ENCODE results near the gene DDR2.

DNA sequence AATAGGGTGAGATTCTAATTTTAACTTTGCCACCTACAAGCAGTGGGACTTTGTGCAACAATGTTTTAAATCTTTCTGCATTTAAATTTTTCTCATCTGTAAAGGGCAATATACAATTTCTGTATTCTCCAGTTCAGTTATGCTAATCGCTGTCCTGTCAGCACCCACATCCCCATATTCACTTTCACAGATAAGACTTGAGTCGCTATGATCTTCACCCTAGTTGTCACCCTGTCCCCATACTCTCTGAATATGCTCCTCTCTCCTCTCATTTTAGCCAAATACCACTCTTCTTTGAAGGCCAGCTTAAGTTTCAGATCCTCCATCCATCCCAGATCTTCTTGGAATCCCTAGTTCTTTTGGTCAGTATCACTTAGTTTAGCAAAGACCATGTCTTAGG, 8.8 kb downstream of the DDR2 start:
- TF ChIP-seq, protein P1, sequence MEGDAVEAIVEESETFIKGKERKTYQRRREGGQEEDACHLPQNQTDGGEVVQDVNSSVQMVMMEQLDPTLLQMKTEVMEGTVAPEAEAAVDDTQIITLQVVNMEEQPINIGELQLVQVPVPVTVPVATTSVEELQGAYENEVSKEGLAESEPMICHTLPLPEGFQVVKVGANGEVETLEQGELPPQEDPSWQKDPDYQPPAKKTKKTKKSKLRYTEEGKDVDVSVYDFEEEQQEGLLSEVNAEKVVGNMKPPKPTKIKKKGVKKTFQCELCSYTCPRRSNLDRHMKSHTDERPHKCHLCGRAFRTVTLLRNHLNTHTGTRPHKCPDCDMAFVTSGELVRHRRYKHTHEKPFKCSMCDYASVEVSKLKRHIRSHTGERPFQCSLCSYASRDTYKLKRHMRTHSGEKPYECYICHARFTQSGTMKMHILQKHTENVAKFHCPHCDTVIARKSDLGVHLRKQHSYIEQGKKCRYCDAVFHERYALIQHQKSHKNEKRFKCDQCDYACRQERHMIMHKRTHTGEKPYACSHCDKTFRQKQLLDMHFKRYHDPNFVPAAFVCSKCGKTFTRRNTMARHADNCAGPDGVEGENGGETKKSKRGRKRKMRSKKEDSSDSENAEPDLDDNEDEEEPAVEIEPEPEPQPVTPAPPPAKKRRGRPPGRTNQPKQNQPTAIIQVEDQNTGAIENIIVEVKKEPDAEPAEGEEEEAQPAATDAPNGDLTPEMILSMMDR (IDR thresholded peaks at IDR 0.05): no peak
- no peak for TF ChIP-seq POLR2A (IDR thresholded peaks at IDR 0.05)
